SK-N-DZ (cell line): Measurements from ENCODE around the gene SGCG. TPM values are rescaled to one million over a fixed set of nuclear protein-coding genes. Genes with fewer than 3 reads are reported as not detected.
A peak's percentile ranks its signal among the peaks of the same experiment; 100 is the strongest.
"Not testable (repeated sequence)": the region's sequence is repeated elsewhere in the genome, so short reads cannot be mapped to it uniquely, and the experiment has no call there.

Experiments
- DNase-seq: peaks from one replicate; pipeline ENCODE4 v3.0.0-alpha.2; 2015; ENCODE audit warnings: low spot score
- polyA plus RNA-seq, 2 experiments: library from polyadenylated mRNA; depleted of rRNA; stranded (reverse); fragments of >200 nt; gene quantifications; 2 replicates each; pipeline ENCODE4 v1.2.3, GENCODE V29; 2014

Gene SGCG
- polyA plus RNA-seq (2014; cell fraction: cytosol; rRNA removed), result not detected in 2 replicates
- polyA plus RNA-seq (2014; cell fraction: nucleus; rRNA removed), result not detected in 2 replicates

- DNase-seq, result no peak
Observed at GRCh38 chr13:23180711-23181110, at the start of gene SGCG. Gene SGCG (plus strand): TSS chr13:23180979. CDS start chr13:23203695, 22,716 bp downstream.

GRCh38 chr13:23134542-23134941, 46.2 kb upstream of the SGCG start:
- no peak for DNase-seq

- DNase-seq, result no peak
Observed at GRCh38 chr13:23140492-23140891, 40.3 kb upstream of the SGCG start.

DNA sequence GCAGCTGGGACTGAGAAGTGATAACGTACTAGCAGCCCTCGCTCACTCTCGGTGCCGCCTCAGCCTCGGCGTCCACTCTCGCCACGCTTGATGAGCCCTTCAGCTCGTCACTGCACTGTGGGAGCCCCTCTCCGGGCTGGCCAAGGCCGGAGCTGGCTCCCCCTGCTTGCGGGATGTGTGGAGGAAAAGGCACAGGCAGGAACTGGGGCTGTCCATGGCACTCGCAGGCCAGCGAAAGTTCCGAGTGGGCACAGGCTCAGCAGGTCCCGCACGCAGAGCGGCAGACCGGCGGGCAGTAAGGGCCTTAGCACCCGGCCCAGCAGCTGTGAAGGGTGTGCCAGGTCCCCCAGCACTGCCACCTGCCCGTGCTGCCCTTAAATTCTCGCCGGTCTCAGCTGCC, 38.8 kb upstream of the SGCG start:
- DNase-seq, result no peak

DNA sequence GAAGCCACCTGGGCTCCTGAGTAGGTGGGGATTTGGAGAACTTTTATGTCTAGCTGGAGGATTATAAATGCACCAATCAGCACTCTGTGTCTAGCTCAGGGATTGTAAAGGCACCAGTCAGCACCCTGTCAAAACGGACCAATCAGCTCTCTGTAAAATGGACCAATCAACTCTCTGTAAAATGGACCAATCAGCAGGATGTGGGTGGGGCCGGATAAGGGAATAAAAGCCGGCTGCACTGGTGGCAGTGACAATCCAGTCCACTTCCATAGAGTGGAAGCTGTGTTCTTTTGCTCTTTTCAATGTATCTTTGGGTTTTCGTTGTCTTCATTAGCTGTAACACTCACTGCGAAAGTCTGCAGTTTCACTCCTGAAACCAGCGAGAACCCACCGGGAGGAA, 38.2 kb upstream of the SGCG start:
- not testable (repeated sequence) for DNase-seq

GRCh38 chr13:23144431-23144830, 36.3 kb upstream of the SGCG start:
- DNase-seq, result no peak

- no peak for DNase-seq
Observed at GRCh38 chr13:23146006-23146405, 34.8 kb upstream of the SGCG start.

DNA sequence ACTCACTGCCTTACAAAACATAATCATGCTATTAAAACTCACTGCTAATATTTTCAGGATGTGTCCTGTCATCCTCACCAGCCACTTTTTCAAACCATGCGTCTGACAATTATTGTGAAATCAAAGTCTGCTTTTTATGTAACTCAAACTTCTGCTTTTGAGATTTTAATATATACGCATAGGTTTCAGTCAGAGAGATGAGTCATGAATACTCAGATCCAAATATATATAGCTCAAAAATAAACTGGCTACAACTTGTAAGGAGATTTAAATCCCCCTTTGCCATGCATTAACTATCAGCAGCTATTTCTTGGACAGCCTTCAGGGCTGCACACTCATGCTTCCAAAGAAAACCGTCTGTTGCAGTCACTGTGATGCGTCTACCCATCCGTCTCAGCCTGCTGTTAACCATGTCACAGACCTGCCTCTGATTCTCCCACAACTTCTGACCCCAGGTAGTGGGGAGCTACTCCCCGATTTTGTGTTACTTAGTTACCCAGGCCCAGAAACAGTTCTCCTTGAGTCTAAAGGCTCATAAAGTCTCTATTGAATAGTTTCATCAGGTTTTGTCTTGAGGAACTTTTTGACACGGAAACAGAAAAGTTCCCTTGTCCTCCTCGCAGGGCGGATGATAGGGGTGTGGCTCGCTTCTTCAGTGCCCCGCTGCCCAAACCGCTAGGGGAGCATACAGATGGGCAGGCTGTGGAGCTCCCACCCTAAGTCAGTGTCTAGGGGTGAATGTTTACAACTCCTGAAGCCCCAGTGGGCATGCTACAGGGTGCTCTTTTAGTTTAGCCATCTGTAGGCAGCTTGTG, 33.8 kb upstream of the SGCG start:
- no peak for DNase-seq

DNA sequence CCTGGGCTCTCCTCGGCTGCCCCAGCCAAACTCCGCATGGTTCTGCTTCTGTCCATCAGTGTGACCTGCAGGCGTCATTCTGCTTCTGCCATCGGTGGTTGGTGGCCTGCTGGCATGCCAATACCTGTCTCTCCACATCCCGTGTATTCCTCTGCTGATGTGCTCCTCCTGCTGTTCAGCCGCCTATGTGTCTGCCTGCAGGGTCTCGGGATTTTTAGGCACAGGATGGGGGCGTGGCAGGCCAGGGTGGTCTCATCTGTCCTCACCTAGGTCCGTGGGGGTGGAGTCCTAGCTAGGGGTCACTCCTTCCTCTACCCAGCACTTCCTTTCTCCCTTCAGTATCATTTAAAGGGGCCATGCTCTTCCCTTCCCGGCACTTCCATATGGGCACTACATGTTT, 33.0 kb upstream of the SGCG start:
- no peak for DNase-seq

GRCh38 chr13:23157781-23158180, 23.0 kb upstream of the SGCG start:
- DNase-seq, result no peak

DNA sequence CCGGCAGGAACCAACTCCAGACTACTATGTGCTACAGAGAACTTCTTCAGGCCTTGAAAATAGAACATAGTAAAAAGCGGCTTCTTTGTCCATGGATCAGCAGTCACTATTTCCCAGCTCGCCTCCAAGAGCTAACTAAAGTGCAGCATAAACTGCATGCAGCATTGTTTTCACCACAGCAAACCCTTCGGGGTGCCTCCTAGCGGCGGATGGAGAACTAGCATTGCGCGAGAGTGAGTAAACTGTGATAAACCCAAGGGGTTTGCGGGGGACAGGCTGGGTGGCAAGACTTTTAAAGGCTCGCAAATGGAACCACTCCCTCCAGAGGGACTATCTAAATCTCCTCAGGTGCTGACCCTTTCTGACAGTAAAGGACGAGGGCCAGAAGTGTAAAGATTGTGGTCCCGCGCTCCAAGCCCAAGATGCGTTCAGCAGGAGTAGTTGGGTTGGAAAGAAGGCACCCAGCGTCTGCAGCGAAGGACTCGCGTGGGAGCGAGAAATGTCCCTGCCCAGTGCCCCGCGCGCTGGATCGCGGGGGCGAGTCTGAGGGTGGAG, 21.5 kb upstream of the SGCG start:
- peak; percentile 25 for DNase-seq

DNA sequence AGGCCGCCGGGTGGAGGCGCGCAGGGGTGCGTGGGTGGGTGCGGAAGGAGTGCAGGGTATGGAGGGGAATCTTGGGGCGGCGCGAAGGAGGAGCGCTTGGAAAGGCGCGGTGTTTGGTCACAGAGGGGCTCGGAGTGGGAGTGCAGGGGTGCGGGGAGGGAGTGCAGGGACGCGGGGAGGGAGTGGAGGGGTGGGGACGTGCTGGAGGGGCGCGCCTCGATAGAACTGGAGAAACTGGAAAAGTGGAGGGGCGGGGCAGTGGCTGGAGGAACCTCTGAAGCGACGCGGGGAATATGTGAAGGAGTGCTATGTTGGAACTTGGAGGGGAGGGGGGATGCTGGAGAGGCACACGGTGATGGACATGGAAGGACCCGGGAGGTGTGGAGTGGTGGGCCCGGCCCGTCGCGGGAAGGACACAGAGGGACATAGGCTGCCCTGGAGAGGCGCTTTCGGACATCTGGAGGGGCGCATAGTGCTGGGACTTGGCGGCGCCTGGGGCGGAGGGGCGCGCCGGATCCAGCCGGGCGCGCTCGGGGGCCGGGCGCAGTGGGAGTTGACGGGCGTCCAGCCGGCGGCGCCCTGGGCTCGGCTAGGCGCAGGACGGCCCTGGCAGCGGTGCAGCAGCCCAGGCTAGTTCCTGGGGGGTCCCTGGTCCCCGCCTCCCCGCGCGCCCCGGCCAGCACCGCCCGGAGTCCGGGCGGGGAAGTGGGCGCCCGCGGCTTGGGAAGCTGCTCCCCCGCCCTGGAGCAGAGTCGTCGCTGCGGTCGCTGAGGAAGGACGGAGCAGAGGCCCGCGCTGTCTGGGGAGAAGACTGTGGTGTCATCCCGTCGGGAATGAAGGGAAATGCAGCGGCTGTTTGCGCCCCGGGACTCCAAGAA, 20.8 kb upstream of the SGCG start:
- DNase-seq, result no peak

DNA sequence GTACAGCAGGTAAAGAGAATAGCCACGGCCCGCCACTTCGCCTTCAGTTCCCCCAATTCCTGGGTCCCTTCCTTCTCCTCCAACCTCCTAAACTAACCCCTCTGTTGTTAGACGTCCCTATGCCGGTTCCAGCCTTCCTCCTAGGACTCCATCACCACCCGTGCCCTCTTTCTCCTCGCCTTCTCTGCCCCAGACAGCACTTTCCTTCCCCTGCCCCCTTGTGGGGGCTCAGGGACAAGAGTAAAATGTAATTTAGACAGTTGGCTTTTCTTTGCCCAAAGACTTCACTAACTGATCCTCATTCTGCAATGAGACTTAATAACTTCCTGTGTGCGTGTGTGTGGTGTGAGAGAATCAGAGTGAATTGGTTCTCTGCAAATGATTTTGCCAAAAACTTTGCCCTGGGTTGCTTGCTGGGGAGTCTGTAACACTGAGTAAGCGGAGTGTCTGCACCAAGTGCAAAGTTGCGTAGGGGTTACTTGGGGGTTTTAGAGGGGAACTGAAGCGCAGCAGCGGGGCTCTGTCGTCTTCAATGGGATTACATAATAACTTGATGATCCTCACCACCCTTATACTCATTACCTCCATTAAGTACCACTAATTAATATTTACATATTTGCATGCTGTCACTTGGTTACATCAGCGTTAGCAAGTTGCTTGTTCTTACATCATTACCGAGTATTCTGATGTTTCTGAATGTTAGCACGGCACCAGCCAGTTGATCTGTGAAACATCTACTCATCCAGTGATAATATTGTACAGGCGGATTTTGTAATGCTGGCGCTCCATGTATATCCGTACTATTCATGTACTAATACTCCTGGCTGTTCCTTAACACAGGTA, 19.9 kb upstream of the SGCG start:
- peak; percentile 24 for DNase-seq

DNA sequence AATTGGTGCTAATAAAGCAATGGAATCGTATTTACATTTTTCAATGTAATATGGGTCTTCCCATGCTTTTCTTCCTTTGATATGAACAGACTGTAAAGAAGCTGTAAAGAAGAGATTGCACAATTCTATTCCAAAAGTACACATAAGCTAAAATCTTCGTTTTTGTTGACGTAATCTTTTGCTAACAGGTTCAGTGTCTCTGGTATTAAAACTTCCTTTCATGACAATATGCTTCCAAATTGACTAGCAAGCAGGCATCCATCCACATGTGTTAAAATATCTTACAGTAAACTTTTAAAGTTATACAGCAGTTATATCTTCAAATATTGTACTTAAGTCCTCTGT, 19.3 kb upstream of the SGCG start:
- no peak for DNase-seq

- no peak for DNase-seq
Observed at GRCh38 chr13:23175920-23176319, 4.9 kb upstream of the SGCG start.

- no peak for DNase-seq
Observed at GRCh38 chr13:23182142-23182541, 1.4 kb downstream of the SGCG start.

DNA sequence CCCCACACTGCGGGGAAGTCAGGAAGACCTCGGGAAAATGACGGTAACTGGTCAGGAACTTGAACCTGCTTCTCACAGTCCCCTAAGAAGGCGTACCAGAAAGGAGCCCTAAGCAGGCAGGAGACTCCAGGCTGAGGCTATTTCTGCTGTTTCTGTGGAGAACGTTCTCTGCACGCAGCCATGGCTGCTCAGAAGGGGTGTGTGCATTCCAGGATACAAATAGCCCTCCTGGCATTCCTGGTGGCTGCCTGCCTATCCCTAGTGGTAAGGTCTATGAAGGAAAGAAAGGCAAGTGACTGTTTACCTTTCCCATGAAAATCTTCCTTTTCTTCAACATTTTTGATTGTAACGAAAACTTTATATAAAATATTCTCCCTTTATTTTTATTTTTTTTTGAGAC, 2.5 kb downstream of the SGCG start:
- DNase-seq, result no peak

DNA sequence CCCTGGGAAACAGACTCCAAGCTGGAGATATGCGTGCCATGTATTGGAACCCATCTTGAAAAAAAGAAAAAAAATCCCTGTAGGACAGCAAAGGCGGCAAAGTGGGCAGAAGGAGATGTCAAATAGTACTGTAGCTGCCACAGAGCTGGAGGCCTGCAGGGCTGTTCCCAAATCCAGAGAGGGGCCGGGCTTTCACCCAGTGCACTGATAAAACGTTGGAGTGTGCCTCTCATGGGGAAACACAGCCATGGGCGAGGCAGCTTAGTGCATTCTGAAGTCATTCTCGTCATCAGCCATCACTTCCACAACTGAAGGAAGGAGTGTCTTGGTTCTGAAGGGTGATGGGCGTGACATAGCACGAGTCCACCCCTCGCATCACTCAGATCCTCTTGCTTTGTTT, 4.8 kb downstream of the SGCG start:
- no peak for DNase-seq

- DNase-seq, result no peak
Observed at GRCh38 chr13:23201870-23202269, 21.1 kb downstream of the SGCG start.

GRCh38 chr13:23202383-23202782, 21.6 kb downstream of the SGCG start:
- DNase-seq, result no peak

GRCh38 chr13:23203516-23203915, 22.7 kb downstream of the SGCG start:
- DNase-seq, result no peak
